Adipocyte (in vitro differentiated cells): Measurements from ENCODE around the gene GRAMD1B.

Experiments used
- DNase-seq: peaks from one replicate; pipeline ENCODE4 v3.0.0-alpha.2; 2015; ENCODE audit warnings: low read depth
- H3K27me3 ChIP-seq: replicated peaks from 2 replicates; pipeline ENCODE4 v1.7.0; 2013; ENCODE audit warnings: mild to moderate bottlenecking, low read length, moderate library complexity; ENCODE audit not compliant: control insufficient read depth, insufficient read depth
- H3K36me3 ChIP-seq: 2 replicates; pipeline ENCODE4 v1.7.0; 2013; ENCODE audit warnings: low read length, mild to moderate bottlenecking, moderate library complexity; ENCODE audit not compliant: control insufficient read depth, insufficient read depth, severe bottlenecking
- H3K4me1 ChIP-seq: 2 replicates; pipeline ENCODE4 v1.7.0; 2013; ENCODE audit warnings: mild to moderate bottlenecking, low read length, moderate library complexity; ENCODE audit not compliant: control insufficient read depth, insufficient read depth
- H3K4me3 ChIP-seq: 2 replicates; pipeline ENCODE4 v1.7.0; 2013; ENCODE audit warnings: mild to moderate bottlenecking, low read length, moderate library complexity
- H3K9ac ChIP-seq: 2 replicates; pipeline ENCODE4 v1.7.0; 2013; ENCODE audit warnings: mild to moderate bottlenecking, low read length, moderate library complexity
- H3K9me3 ChIP-seq: 2 replicates; pipeline ENCODE4 v1.7.0; 2013; ENCODE audit warnings: mild to moderate bottlenecking, low read length, moderate library complexity; ENCODE audit not compliant: control insufficient read depth

GRAMD1B gene

DNA sequence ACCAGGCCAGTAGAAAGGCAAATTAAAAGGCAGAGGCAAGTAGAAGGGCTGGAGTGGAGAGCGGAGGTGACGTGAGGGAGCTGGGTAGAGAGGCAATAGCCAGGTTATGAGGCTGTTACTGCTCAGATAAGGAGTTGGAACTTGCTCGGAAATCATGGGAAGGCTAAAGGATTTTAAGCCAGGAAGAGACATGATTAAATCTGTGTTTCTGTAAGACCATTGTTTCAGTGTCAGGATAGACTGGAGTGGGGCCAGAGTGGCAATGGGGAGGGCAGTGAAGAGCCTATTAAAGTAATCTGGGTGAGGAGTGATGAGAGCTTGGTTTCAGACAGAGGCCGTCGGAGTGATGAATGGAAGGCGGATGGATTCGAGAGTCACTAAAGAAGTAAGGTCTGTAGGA lies 39.0 kb downstream of the GRAMD1B start:
- no peaks in the 10 kb centered on the region for H3K27me3 ChIP-seq
- no peak for DNase-seq
- no peaks in the 10 kb centered on the region for H3K36me3 ChIP-seq
- H3K9ac ChIP-seq = no peak overlapping the region
- H3K4me3 ChIP-seq = no peak overlapping the region
- peaks cover 10% of the 10 kb centered on the region for H3K4me1 ChIP-seq
- no peaks in the 10 kb centered on the region for H3K9me3 ChIP-seq

DNA sequence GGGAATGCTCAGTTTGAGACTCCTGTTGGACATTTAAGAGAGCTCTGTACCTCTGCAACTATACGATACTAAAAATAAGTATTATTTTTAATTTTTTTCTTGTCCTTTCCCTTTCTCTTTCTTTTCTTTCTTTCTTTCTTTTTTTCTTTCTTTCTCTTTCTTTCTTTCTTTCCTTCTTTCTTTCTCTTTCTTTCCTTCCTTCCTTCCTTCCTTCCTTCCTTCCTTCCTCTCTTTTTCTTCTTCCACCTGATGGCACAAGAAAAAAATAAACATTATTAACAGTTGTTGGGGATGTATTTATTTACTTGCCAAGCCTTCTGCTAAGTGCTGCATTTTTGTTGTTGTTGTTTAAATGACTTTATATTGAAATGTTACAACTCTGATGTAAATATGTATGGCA lies 39.5 kb downstream of the GRAMD1B start:
- no peaks in the 10 kb centered on the region for H3K27me3 ChIP-seq
- H3K4me3 ChIP-seq = no peak overlapping the region
- H3K36me3 ChIP-seq = no peaks in the 10 kb centered on the region
- no peak for DNase-seq
- H3K4me1 ChIP-seq = peaks cover 15% of the 10 kb centered on the region
- no peak overlapping the region for H3K9ac ChIP-seq
- H3K9me3 ChIP-seq = no peaks in the 10 kb centered on the region

DNA sequence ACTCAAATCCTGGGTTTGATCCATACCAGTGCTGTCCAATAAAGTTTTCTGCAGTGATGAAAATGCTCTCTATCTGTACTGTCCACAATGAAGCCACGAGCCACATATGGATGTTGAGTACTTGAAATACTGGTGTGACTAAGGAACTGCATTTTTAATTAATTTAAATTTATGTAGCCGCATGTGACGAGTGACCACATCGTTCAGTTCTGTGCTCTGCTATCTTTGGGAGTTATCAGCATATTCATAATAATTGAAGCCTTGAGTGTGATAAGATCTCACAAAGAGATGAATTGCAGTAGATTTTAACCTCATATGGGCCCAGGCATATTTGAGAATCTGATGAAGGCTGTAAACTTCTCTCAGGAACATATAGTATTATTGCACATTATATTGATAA lies 40.8 kb downstream of the GRAMD1B start:
- Histone ChIP-seq H3K9ac (no peak overlapping the region), H3K4me3 (no peak overlapping the region), H3K36me3 (no peaks in the 10 kb centered on the region), H3K4me1 (peaks cover 28% of the 10 kb centered on the region), H3K27me3 (no peaks in the 10 kb centered on the region), H3K9me3 (no peaks in the 10 kb centered on the region)
- DNase-seq = no peak

DNA sequence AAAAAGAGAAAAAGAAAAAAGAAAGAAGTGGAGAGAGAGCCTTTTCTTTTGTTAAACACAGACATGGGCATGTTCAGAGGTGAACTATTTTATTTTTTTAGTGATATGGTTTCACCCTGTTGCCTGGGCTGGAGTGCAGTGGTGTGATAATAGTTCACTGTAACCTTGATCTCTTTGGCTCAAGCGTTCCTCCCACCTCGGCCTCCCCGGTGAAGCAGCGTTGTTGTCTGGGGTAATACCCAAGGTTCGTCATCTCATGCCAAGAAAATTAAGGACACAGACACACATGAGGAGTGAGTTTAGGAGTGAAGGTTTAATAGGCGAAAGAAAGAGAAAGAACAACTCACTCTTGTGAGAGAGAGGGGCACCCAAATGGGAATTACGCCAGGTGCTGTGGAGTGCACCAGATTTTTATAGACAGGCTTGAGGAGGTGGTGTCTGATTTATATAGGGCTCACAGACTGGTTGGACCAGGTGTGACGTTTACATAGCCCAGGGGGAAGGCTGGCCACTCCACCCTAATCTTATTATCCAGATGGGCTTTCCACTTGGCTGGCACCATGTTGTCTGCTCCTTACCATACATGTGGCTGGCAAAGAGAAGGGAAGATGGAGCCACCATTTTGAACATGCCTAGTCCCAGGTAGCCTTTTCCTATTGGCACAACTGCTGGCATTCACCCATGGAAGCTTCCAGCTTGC lies 42.3 kb downstream of the GRAMD1B start:
- Histone ChIP-seq H3K4me3 (no peak overlapping the region), H3K36me3 (no peaks in the 10 kb centered on the region), H3K9me3 (no peaks in the 10 kb centered on the region), H3K4me1 (peaks cover 29% of the 10 kb centered on the region), H3K9ac (no peak overlapping the region), H3K27me3 (no peaks in the 10 kb centered on the region)
- no peak for DNase-seq

DNA sequence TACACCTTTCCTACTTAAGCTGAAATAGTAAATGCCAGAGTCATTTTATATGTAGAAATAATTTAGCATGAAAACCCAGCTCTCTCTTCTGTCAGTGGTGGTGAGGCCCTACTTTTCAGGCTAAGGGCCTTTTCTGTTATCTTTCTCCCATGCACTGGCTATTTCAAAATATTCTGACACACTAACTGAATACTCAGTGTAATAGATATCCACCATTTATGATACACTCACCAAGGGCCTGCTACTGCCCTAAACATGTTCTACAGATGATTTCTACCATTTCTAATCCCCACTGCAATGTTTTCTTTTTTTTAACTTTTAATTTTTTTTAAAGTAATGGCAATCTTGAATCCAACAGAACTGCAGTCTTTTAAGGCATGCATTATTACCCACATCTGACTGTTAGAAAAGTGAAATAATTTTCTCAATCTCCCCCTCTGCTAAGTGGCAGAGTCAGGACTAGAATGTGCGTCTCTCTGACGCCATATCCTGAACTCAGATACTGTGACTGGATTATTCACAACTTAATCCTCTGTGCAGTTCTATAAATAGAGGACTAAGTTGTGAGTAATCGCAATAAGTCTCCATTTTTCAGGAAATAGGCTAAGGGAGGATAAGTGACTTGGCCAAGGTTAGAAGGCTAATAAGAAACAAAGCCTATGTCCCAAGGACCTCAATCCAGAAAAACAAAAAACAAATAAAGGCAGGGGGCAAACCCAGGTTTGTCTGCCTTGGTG lies 44.0 kb downstream of the GRAMD1B start:
- Histone ChIP-seq H3K4me1 (peaks cover 29% of the 10 kb centered on the region), H3K27me3 (no peaks in the 10 kb centered on the region), H3K9me3 (no peaks in the 10 kb centered on the region), H3K36me3 (no peaks in the 10 kb centered on the region), H3K4me3 (peak overlapping the region; percentile 5), H3K9ac (peak overlapping the region; percentile 53)
- DNase-seq = peak; percentile 82

DNA sequence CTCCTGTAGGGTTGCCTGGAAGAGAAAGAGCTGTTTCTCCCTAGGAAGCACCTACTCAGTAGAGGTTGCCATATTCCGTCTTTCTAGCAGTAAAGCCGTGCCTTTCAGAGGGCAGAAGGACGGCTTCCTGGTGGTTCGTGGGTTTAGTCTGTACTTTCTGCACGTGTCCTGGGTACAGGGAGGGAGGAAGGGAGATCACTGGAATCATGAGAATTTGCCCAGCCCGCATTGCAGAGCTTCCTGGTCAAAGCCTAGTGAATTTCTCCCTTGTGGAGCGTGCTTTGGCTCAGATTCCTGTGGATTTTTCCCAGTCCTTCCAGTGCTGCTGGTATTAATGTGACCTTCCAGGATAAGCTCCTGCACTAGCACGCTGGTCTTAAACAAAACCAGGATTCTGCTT lies 44.9 kb downstream of the GRAMD1B start:
- no peaks in the 10 kb centered on the region for H3K9me3 ChIP-seq
- no peaks in the 10 kb centered on the region for H3K27me3 ChIP-seq

DNA sequence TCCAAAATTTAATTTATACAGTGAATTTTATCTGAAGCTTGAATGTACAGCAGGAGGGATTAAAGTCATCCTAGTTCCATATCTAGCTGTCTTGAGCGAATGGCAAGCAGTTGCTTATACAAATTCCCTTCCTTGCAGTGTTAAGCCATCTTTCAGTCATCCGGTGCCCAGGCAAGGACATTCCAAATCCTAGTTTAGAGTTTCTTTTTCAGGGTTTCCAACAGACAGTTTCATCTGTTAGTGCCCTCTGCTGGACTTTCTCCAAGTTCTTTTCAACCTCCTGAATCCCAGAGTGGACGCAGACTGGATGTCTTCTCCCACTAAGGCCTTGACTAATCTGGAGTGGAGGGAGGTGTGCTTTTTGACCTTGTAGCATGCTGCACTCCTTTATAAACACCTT lies 45.4 kb downstream of the GRAMD1B start:
- DNase-seq = peak; percentile 62
- Histone ChIP-seq H3K4me3 (no peak overlapping the region), H3K4me1 (peaks cover 34% of the 10 kb centered on the region), H3K36me3 (no peaks in the 10 kb centered on the region), H3K27me3 (no peaks in the 10 kb centered on the region), H3K9me3 (no peaks in the 10 kb centered on the region), H3K9ac (peak overlapping the region; percentile 53)

More for the DNA sequence above, 44.9 kb downstream of the GRAMD1B start:
- DNase-seq = peak; percentile 29
- peaks cover 29% of the 10 kb centered on the region for H3K4me1 ChIP-seq
- H3K36me3 ChIP-seq = no peaks in the 10 kb centered on the region
- peak overlapping the region; percentile 5 for H3K4me3 ChIP-seq
- H3K9ac ChIP-seq = peak overlapping the region; percentile 53

DNA sequence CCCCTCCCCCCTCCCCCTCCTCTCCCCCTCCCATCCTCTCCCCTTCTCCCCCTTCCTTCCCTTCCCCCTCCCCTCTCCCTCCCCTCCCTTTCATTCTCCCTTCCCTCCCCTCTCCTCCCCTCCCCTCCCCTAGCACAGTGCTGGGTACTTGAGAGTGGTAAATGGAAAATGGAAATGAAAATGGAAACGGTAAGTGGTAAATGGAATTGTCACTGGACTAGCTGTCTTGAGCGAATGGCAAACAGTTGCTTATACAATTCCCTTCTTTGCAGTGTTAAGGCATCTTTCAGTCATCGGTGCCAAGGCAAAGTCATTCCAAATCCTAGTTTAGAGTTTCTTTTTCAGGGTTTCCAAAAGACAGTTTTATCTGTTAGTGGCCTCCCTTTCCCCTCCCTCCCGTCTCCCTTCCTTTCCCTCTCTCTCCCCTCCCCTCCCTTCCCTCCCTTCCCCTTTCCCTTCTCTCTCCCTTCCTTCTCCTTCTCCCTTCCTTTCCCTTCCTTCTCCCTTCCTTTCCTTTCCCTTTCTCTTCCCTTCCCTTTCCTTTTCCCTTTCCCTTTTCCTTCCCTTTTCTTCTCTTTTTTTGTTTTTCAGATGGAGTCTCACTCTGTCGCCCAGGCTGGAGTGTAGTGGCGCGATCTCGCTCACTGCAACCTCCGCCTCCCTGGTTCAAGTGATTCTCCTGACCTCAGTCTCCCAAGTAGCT lies 47.3 kb downstream of the GRAMD1B start:
- H3K9me3 ChIP-seq = no peaks in the 10 kb centered on the region
- H3K4me3 ChIP-seq = no peak overlapping the region
- peaks cover 34% of the 10 kb centered on the region for H3K4me1 ChIP-seq
- H3K9ac ChIP-seq = no peak overlapping the region
- no peak for DNase-seq
- no peaks in the 10 kb centered on the region for H3K27me3 ChIP-seq
- H3K36me3 ChIP-seq = no peaks in the 10 kb centered on the region

DNA sequence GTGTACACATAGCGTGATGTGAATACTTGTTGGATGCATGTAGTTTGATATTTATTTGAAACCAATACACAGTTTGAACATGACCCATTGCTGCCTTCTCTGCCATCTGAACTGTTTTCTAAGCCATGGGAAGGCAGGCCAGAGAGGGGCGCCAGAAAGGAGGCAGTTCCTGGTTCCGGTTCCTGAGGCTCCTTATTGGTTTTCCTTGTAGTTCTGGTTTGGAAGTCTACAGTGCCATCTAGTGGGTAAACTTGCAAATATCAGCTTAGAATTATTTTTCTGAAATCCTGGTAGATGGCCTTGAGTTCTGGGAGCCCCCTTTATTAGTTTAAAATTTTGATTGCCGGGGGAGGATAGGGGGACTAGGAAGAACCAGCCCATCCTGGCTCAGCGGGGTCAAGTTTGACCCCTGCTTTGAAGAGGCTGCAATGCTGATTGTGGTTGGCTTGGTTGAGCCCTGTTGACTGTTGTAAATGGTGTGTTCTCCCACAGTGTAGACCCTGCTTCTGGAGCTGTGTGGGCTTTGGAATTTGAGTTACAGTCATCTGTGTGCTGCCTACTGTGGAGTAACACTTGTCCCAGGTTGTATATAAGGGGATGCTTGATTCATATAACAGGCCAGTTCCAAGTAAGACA lies 48.4 kb downstream of the GRAMD1B start:
- no peaks in the 10 kb centered on the region for H3K9me3 ChIP-seq
- peaks cover 33% of the 10 kb centered on the region for H3K4me1 ChIP-seq
- no peaks in the 10 kb centered on the region for H3K36me3 ChIP-seq
- H3K4me3 ChIP-seq = peak overlapping the region; percentile 24
- peak; percentile 89 for DNase-seq
- no peaks in the 10 kb centered on the region for H3K27me3 ChIP-seq
- peak overlapping the region; percentile 47 for H3K9ac ChIP-seq

DNA sequence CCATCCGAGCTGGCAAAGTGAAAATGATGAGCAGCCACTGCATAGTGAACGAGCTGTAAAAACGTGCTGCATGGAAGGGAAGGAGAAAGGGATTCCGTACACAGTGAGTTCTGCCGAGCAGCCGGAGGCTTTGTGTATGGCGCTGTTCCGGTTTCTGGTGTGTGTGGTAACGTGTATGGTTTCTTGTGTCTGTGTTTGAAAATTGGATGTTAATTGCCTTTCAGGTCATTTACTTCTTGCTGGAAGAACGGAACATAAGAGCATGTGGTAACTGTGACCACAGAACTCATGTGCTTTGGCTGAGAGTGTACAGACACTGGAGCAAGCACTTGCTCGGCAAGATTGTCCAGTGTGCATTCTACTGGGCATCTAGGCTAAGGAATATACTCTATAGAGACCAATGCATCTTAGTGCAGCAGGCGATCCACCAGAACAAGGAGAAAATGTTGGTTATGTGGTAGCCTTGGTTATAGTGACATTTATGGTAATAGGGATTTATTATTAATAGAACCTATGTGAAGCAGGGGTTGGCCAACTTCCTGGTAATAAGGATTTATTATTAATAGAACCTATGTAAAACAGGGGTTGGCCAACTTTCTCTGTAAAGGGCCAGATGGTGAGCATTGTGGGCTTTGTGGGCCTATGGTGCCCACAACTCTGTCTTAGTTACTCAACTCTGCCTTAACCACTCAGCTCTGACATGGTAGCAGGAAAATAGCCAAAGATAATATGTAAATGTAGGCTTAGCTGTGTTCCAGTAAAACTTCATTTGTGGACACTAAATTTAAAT lies 49.2 kb downstream of the GRAMD1B start:
- Histone ChIP-seq H3K9ac (no peak overlapping the region), H3K9me3 (no peaks in the 10 kb centered on the region), H3K27me3 (no peaks in the 10 kb centered on the region), H3K4me3 (no peak overlapping the region), H3K36me3 (no peaks in the 10 kb centered on the region), H3K4me1 (peaks cover 25% of the 10 kb centered on the region)
- no peak for DNase-seq
